NT2/D1 (cell line): Measurements from ENCODE around the gene CNTN5.

Experiments
- SUZ12 ChIP-seq: IDR thresholded peaks from 2 replicates; pipeline ENCODE4 v1.6.1; 2011; ENCODE audit not compliant: insufficient read length, insufficient read depth; ENCODE audit errors: extremely low read depth
- YY1 ChIP-seq: IDR thresholded peaks from 2 replicates; pipeline ENCODE4 v1.6.1; 2011; ENCODE audit not compliant: insufficient read length, insufficient read depth
- ZNF274 ChIP-seq: IDR thresholded peaks from 2 replicates; pipeline ENCODE4 v1.6.1; 2011; ENCODE audit warnings: mild to moderate bottlenecking, low read depth, low read length

- TF ChIP-seq YY1, result no peak
- no peak for TF ChIP-seq ZNF274
- TF ChIP-seq SUZ12, result no peak
These were observed 44.4 kb downstream of the CNTN5 start for GRCh38 chr11:99065121-99065520.
